ENCODE results near the gene TFE3. TPM values are rescaled to one million over a fixed set of nuclear protein-coding genes. Genes with fewer than 3 reads are reported as not detected.

Gene TFE3
- 66.3 and 69.2 TPM in 2 replicates for total RNA-seq

GRCh38 chrX:49043220-49043986 lies at the start of gene TFE3:
TFE3 (minus strand) TSS chrX:49043357; CDS start chrX:49043226, 131 bp downstream.

GRCh38 chrX:49079489-49080428 lies 36.6 kb upstream of the TFE3 start, which contains the start of gene WDR45:
WDR45 (minus strand) TSS chrX:49079887; CDS start chrX:49078095, 1,792 bp downstream.

GRCh38 chrX:49073601-49074575 lies 30.7 kb upstream of the TFE3 start, which contains the start of gene PRAF2:
PRAF2 (minus strand) TSS chrX:49074002; CDS start chrX:49073987, 15 bp downstream.

GRCh38 chrX:49058794-49059193 lies 15.6 kb upstream of the TFE3 start, which contains the start of gene CCDC120:
CCDC120 (plus strand) TSS chrX:49058999; CDS start chrX:49062042, 3,043 bp downstream.

GRCh38 chrX:49002091-49002935 lies 40.8 kb downstream of the TFE3 start, which contains the start of gene GRIPAP1:
GRIPAP1 (minus strand) TSS chrX:49002264; CDS start chrX:49002229, 35 bp downstream.

Other genes starting within 250 kb of the TFE3 start
- 30.3 and 31.7 TPM in 2 replicates for gene HDAC6, start 241.3 kb downstream of the TFE3 start, total RNA-seq
- not detected in 2 replicates for gene ERAS, start 216.8 kb downstream of the TFE3 start, total RNA-seq
- gene PCSK1N, start 207.7 kb downstream of the TFE3 start, total RNA-seq = 0.53 TPM in 1 of 2 replicates, not detected in the other
- gene TIMM17B, start 145.6 kb downstream of the TFE3 start, total RNA-seq = 43.5 and 45.7 TPM in 2 replicates
- gene PQBP1, start 145.4 kb downstream of the TFE3 start, total RNA-seq = 56.4 and 83.3 TPM in 2 replicates
- 41.5 and 46.1 TPM in 2 replicates for gene SLC35A2, start 131.7 kb downstream of the TFE3 start, total RNA-seq
- gene PIM2, start 124.3 kb downstream of the TFE3 start, total RNA-seq = 6.9 and 7.4 TPM in 2 replicates
- gene OTUD5, start 85.8 kb downstream of the TFE3 start, total RNA-seq = 39.2 and 48.0 TPM in 2 replicates
- 1.4 and 2.0 TPM in 2 replicates for gene KCND1, start 71.5 kb downstream of the TFE3 start, total RNA-seq
- 11.3 and 19.0 TPM in 2 replicates for gene GRIPAP1, start 41.1 kb downstream of the TFE3 start, total RNA-seq
- gene CCDC120, start 15.6 kb upstream of the TFE3 start, total RNA-seq = 0.58 and 1.4 TPM in 2 replicates
- 19.7 and 34.6 TPM in 2 replicates for gene PRAF2, start 30.6 kb upstream of the TFE3 start, total RNA-seq
- 55.6 and 65.9 TPM in 2 replicates for gene WDR45, start 36.5 kb upstream of the TFE3 start, total RNA-seq
- gene GPKOW, start 80.4 kb upstream of the TFE3 start, total RNA-seq = 27.4 and 34.4 TPM in 2 replicates
- gene MAGIX, start 119.4 kb upstream of the TFE3 start, total RNA-seq = 1.4 and 6.3 TPM in 2 replicates
- 118 TPM in 2 replicates for gene PLP2, start 128.5 kb upstream of the TFE3 start, total RNA-seq
- 5.8 and 8.5 TPM in 2 replicates for gene PRICKLE3, start 143.0 kb upstream of the TFE3 start, total RNA-seq
- 0.29 TPM in 1 of 2 replicates, not detected in the other for gene SYP, start 156.8 kb upstream of the TFE3 start, total RNA-seq
- not detected in 2 replicates for gene CACNA1F, start 190.0 kb upstream of the TFE3 start, total RNA-seq
- gene CCDC22, start 192.1 kb upstream of the TFE3 start, total RNA-seq = 16.5 and 24.5 TPM in 2 replicates
- gene FOXP3, start 221.4 kb upstream of the TFE3 start, total RNA-seq = not detected in 2 replicates
- gene PPP1R3F, start 226.4 kb upstream of the TFE3 start, total RNA-seq = 0.58 and 8.2 TPM in 2 replicates

Data from myometrial cell (primary cell).